Astrocyte of the spinal cord (primary cell): ENCODE results near the gene UMAD1.

ENCODE experiments used
- DNase-seq: peaks from one replicate; pipeline ENCODE4 v3.0.0; 2011; ENCODE audit warnings: low read depth, low spot score
- H3K4me3 ChIP-seq: 2 replicates; pipeline ENCODE4 v1.5.1; 2011; ENCODE audit warnings: low read depth, mild to moderate bottlenecking, low read length, moderate library complexity
- CTCF ChIP-seq: IDR thresholded peaks from 2 replicates; pipeline ENCODE4 v1.5.1; 2012; ENCODE audit warnings: low read depth, mild to moderate bottlenecking, low read length, inconsistent platforms
- in situ Hi-C: cut with HindIII; loops from 2 replicates; pipeline ENCODE4 v1.10.0; 2017; ENCODE audit warnings: low sequenced_read_pairs

UMAD1 gene

GRCh38 chr7:7922684-7923385 lies 282.3 kb downstream of the UMAD1 start:
- in situ Hi-C loops: no loop called here
- no peak for DNase-seq
- TF ChIP-seq CTCF: no peak
- no peak overlapping the region for H3K4me3 ChIP-seq

- DNase-seq: no peak
- TF ChIP-seq CTCF: no peak
- no peak overlapping the region for H3K4me3 ChIP-seq
- in situ Hi-C loops: no loop called here
Measured at GRCh38 chr7:7923818-7924217, 283.3 kb downstream of the UMAD1 start.

GRCh38 chr7:7924303-7924702 lies 283.8 kb downstream of the UMAD1 start:
- in situ Hi-C loops: no loop called here
- no peak for DNase-seq
- no peak overlapping the region for H3K4me3 ChIP-seq
- no peak for TF ChIP-seq CTCF
